SK-N-DZ (cell line): ENCODE data around the gene IGSF23.

Experiments used
- DNase-seq: peaks from one replicate; pipeline ENCODE4 v3.0.0-alpha.2; 2015; ENCODE audit warnings: low spot score

The IGSF23 gene

GRCh38 chr19:44641501-44642265 is 28.3 kb downstream of the IGSF23 start:
- DNase-seq, result no peak

DNA sequence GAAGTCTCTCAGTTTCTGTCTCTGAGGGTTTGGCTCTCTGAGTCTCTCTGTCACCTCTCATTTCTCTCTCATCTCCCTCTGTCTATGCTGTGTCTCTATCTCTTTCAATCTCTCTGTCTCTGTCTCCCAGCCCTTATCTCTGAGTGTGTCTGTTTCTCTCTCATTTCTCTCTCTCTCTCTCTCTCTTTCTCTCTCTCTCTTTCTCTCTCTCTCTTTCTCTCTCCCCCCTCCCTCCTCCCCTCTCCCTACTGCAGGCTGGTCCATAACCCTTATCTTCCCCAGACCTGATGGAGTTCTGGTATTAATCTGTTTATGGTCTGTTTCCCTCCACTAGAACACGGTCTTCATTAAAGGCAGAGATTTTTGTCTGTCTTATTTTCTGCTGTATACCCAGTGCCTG is 29.0 kb downstream of the IGSF23 start:
- no peak for DNase-seq

- peak; percentile 58 for DNase-seq
These were observed 30.4 kb downstream of the IGSF23 start, which contains the start of gene PVR for GRCh38 chr19:44643605-44644401. TSS of gene PVR (plus strand) at chr19:44643910. CDS start at chr19:44644097, 187 bp downstream.

GRCh38 chr19:44644402-44645016 is 31.1 kb downstream of the IGSF23 start:
- DNase-seq, result peak; percentile 43

- no peak for DNase-seq
These were observed 32.2 kb downstream of the IGSF23 start for GRCh38 chr19:44645407-44646048.

- no peak for DNase-seq
These were observed 32.7 kb downstream of the IGSF23 start for GRCh38 chr19:44646049-44646416.

DNA sequence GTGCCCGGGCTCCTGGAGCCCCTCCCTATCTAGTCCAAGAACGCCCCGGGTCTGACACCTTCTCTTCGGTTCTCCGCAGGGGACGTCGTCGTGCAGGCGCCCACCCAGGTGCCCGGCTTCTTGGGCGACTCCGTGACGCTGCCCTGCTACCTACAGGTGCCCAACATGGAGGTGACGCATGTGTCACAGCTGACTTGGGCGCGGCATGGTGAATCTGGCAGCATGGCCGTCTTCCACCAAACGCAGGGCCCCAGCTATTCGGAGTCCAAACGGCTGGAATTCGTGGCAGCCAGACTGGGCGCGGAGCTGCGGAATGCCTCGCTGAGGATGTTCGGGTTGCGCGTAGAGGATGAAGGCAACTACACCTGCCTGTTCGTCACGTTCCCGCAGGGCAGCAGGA is 33.8 kb downstream of the IGSF23 start:
- no peak for DNase-seq

DNA sequence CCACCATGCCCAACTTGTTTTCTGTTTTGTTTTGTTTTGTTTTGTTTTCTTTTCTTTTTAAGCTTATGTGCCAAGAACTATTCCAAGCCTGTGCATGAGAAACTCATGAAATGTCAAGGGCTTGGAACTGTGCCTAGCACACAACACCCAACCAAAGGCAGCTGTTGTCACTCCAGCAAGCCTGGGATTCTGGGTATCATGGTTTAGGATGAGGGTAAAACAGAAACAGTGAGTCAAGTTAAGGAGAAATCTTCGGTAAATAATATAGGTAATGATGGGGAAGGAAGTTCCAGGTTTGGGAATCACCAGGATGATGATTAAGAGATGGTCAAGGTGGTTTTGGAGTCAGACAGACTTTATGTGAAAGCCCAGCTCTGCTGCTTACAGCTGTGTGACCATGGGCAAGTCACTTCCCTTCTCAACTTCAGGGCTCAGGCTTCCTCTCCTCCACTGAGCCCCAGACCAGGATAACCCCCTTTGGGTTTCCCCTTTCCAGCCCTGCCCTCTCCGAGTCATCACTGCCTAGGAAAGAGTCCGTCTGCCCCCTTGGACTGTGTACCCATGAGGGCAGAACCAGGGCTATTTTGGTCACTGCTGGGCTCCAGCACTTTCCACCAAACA is 35.4 kb downstream of the IGSF23 start:
- no peak for DNase-seq

- no peak for DNase-seq
These were observed 36.3 kb downstream of the IGSF23 start for GRCh38 chr19:44649578-44650145.

DNA sequence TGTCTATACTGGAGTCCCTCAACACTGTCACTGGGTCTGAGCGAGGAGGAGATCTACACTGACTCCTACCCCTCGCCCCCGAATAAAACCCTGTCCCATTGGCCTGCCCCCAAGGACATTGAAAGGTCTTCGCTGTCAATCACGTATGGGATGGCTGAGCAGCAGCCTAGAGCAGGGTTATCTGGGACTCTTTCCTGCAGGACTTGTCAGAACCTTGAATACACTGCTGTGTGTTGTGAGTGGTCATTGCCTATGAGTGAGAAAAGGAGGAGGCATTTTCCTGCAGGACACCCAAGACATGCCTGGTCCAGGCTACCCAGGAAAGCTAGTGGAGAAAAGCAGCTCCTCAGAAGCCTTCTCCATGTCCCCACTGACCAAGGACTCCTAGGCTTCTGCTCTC is 40.0 kb downstream of the IGSF23 start:
- DNase-seq, result no peak

DNA sequence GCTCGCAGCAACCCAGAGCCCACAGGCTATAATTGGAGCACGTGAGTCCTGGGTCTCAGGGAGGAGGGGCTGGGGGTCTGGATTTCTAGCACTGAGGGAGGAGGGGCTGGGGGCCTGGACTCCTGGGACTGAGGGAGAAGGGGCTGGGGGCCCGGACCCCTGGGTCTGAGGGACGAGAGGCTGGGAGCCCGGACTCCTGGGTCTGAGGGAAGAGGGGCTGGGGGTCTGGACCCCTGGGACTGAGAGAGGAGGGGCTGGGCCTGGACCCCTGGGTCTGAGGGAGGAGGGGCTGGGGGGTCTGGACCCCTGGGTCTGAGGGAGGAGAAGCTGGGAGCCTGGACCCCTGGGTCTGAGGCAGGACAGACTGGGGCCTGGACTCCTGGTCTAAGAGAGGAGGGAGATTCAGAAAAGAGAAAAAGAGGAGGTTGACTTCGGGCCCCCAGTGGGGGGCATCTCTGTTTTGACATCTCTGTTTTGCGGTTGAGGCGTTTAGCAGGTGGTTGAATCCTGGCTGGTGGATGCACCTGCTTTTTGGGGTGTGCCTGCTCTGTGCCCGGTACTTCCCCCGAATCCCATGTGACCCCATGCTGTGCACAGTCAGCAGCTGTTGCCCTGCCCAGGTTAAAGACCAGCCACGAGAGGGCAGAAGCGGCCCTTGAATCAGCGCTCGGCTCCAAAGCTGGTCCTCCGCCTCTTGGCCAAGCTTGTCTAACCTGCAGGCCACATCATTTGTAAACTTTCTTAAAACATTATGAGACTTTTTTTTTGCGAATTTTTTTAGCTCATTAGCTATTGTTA is 40.8 kb downstream of the IGSF23 start:
- no peak for DNase-seq

GRCh38 chr19:44657211-44657921 is 44.0 kb downstream of the IGSF23 start:
- DNase-seq, result peak; percentile 58

DNA sequence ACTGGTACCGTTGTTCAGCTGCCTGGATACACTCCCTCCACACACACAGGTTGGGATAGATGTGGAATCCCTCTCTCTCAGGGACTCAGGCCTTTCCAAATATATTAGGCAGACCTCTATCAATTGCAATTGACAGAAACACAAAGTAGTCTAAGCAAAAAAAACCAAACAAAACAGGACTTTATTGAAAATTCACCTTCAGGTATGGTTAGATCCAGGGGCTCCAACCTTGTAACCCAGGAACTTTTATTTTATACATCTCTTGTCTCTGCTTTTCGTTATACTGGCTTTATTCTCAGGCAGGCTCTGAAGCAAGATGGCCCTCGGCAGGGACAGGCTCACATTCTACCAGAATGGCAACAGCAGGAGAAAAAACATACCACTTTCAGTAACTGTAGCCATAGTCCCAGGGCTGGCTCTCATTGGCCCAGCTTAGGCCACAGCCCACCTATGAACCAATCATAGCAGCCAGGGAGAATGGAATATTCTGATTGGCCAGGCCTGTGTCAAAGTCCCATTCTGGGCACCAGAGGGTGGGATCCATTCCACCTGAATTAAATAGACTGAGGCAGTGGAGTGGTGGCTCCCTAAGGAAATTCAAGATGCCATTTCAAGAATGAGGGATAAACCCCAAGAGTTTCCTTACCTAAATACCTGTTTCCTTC is 44.8 kb downstream of the IGSF23 start:
- DNase-seq, result no peak

GRCh38 chr19:44660081-44660480 is 46.7 kb downstream of the IGSF23 start:
- DNase-seq, result no peak

DNA sequence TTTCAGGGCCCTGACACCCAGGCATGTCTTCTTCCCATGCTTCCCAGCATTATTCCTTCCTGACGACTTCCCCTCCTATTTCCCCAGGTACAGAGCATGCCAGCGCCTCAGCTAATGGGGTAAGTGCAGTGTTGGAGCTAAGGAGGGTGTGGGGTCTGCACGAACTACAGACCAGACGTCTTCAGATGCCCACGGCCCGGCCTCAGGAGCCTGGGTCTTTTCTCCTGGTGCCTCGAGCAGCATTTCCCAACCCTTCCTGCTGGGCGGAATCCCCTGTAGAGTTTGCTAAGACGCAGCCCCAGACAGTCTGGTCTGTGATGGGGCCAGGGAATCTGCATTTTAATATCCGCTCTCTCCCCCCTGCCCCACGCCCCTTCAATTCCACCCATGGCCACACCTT is 47.8 kb downstream of the IGSF23 start:
- no peak for DNase-seq

GRCh38 chr19:44661904-44662303 is 48.5 kb downstream of the IGSF23 start:
- DNase-seq, result peak; percentile 35

GRCh38 chr19:44662691-44663385 is 49.5 kb downstream of the IGSF23 start:
- DNase-seq, result no peak

DNA sequence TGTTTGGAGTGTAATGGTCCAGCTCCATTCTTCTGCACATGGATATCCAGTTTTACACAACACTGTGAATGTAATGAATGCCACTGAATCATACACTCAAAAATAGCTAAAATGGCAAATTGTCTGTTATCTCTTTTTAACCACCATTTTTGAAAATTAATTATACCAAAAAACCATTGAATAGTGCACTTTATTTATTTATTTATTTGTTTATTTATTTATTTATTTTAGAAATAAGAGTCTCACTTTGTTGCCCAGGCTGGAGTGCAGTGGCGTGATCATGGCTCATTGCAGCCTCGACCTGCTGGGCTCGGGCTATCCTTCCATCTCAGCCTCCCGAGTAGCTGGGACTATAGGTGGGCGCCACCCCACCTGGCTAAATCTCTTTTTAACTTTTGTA is 50.6 kb downstream of the IGSF23 start:
- no peak for DNase-seq

DNA sequence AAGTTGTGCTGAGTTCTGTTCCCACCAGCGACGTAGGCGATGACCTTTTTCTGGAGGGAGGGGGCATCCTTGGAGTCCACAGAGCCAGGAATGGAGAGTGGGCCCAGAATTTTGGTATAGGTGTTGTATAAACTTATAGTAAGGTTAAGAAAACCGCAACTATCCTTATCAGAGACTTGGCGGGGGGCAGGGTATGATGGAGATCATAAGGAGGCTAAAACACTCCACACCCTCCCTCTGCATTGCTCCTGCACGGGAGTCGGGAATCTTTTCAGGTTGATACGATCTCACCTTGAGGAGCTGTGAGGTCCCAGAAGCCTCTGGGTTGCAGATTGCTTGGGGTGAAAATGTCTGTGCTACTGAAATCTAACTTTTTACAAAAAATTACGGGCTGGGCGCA is 51.6 kb downstream of the IGSF23 start:
- DNase-seq, result no peak
